GM12892 (cell line): Measurements from ENCODE around the gene L1CAM.

Source experiments
- DNase-seq: peaks from one replicate; pipeline ENCODE4 v3.0.0; 2011; ENCODE audit not compliant: insufficient read length
- FAIRE-seq: peaks from 2 replicates; lab custom pipeline; 2011; peaks lifted over from hg19 to GRCh38; lab: Jason Lieb, UNC
- POLR2A ChIP-seq: IDR thresholded peaks from 2 replicates; pipeline ENCODE4 v1.6.1; 2011; ENCODE audit warnings: low read depth, low read length, control low read depth
- POLR2AphosphoS5 ChIP-seq: IDR thresholded peaks from 2 replicates; pipeline ENCODE4 v1.6.1; 2011; ENCODE audit warnings: low read depth, low read length, control low read depth
- TAF1 ChIP-seq: IDR thresholded peaks from 2 replicates; pipeline ENCODE4 v1.6.1; 2011; ENCODE audit warnings: low read depth, mild to moderate bottlenecking, control low read depth, low read length, borderline replicate concordance

L1CAM gene

GRCh38 chrX:153864561-153865320, 21.2 kb downstream of the L1CAM start:
- TF ChIP-seq POLR2AphosphoS5 (no peak), POLR2A (no peak), TAF1 (no peak)
- no peak for FAIRE-seq
- peak; percentile 19 for DNase-seq

- FAIRE-seq: no peak
- TF ChIP-seq TAF1: no peak
- TF ChIP-seq POLR2AphosphoS5: no peak
- TF ChIP-seq POLR2A: no peak
- DNase-seq: peak; percentile 7
These were observed 21.9 kb downstream of the L1CAM start for GRCh38 chrX:153864101-153864500.

DNA sequence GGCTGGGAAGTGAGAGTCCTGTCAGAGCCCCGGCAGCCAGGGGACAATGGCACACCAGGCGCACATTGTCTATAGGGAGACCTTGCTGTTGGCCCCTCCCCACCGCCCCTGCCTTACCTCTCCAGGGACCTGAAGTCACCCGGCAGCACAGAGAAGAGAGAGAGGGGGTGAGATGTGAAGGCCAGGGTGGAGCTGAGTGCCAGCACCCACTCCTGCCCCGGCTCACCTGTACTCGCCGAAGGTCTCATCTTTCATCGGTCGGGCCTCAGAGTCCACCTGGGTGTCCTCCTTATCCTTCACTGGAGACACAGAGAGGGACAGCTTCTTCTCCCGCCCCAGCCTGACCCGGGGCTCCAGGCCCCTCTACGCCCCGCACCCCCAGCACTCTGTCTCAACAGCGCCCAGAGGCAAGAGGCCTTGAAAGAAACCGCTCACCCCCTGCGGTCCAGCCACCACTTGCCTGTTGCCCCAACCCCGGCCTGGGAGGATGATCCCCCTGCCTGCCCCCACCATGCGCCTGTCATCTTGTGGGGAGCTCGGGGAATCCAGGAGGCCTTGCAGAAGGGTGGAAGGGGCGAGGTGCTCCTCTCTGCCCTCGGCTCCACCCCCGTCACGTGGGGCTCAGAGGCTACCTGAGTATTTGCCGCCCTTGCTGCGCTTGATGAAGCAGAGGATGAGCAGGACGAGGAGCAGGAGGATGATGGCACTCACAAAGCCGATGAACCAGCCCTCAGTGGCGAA, 22.6 kb downstream of the L1CAM start:
- DNase-seq: peak; percentile 16
- TF ChIP-seq TAF1: no peak
- TF ChIP-seq POLR2A: no peak
- no peak for TF ChIP-seq POLR2AphosphoS5
- no peak for FAIRE-seq

- no peak for FAIRE-seq
- DNase-seq: peak; percentile 21
- TF ChIP-seq POLR2AphosphoS5 (no peak), POLR2A (no peak), TAF1 (no peak)
These were observed 23.4 kb downstream of the L1CAM start for GRCh38 chrX:153862369-153863250.

DNA sequence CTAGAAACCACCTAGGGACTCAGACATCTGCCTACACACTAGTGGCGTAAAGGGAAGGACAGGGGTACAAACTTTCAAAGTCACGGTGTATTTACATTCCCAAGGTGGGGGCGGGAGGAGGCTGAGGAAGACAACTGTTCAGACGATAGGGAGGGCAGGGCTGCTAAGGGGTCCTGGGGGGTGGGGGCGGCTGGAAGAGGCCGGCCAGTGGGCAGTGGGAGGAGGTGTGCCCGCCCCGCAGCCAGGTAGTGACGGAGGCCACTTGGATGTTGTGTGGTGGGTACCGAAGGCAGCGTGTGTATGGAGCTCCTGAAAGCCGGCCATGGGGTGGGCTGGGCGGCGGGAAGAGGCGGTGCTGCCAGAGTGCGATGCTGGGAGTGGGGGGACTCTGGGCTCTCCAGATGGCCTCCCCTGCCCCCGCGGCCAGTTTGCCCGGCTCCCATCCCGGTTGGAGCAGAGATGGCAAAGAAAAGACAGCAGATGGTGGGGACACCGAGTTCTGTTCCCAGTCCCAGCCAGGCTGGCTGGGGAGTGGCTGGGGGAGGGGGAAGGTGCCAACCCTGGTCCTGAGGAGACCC, 24.2 kb downstream of the L1CAM start:
- no peak for TF ChIP-seq POLR2A
- TF ChIP-seq TAF1: no peak
- no peak for TF ChIP-seq POLR2AphosphoS5
- no peak for FAIRE-seq
- DNase-seq: no peak

DNA sequence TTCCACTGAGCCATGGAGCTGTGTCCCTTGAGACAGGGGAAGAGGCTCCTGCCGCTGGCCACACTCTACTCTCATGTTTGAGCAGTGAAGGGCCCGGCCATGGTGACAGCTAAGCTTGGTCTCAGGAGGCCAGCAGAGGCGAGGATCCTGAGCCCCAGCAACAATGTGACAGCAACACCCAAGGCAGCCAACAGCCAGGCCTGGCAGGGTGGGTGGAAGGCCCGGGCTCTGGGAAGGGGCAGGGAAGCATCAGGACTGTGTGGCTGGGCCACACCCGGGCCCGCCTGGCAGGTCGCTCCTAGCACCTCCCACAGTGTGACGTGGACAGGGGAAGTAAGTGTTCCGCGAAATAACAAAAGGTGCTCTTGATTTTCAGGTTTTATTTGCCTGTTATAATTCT, 24.8 kb downstream of the L1CAM start:
- TF ChIP-seq TAF1 (no peak), POLR2A (no peak)
- DNase-seq (no peak), FAIRE-seq (no peak)

DNA sequence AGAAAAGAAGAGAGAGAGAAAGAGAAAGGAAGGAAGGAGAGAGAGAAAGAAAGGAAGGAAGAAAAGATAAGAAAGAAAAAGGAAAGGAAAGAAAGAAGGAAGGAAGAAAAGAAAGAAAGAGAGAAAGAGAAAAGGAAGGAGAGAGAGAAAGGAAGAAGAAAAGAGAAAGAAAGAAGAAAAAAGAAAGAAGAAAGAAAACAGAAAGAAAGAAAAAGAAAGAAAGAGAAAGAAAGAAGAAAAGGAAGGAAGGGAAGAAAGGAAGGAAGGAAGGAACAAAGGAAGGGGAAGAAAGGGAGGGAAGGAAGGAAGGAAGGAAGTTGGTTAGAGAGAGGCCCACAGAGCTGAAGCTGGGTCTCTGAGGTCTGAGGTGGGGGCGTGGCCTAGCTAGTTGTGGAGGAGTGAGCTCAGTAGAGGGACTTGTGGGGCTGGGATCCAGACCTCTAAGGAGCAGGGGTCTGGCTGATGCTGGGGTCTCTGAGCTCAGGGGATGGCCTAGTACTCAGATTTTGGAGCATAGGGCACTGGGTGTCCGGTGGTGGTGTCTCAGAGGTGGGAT, 28.5 kb downstream of the L1CAM start:
- FAIRE-seq (no peak), DNase-seq (no peak)
- TF ChIP-seq POLR2AphosphoS5: no peak
- no peak for TF ChIP-seq TAF1
- TF ChIP-seq POLR2A: no peak

GRCh38 chrX:153854702-153855101, 31.3 kb downstream of the L1CAM start:
- FAIRE-seq: no peak

GRCh38 chrX:153853902-153854267, 32.1 kb downstream of the L1CAM start:
- no peak for FAIRE-seq

More at GRCh38 chrX:153854702-153855101, 31.3 kb downstream of the L1CAM start:
- TF ChIP-seq TAF1 (no peak), POLR2AphosphoS5 (no peak), POLR2A (no peak)
- DNase-seq: no peak

DNA sequence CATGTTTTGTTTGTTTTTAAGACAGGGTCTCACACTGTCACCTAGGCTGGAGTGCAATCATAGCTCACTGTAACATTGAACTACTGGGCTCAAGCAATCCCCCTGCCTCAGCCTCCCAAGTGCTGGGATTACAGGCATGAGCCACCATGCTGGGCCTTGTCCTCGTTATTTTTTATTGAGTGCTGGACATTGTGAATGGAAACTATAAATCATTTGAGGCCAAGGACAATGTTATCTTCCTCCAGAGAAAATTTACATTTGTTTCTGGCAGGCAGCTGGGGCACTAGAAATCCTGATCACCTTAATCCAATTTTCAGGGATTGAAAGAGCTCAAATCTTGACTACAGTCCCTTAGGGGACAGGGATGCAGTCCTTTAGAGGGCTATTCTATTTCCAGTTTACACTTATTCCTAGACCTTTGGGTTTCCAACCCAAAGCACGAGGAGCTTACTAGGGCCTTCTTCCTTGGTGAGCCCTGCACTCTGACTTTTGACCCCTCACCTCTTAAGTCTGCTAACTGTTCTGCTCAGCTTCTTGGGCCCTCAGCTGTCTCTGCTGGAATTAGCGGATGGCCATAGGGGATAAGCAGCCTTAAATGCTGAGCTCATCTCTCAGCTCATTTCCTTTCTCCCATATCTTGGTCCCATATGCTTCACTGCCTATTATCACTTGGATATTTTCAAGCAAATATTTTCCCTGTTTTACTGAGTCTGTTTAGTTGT, 32.6 kb downstream of the L1CAM start:
- DNase-seq (no peak), FAIRE-seq (no peak)
- TF ChIP-seq TAF1 (no peak), POLR2AphosphoS5 (no peak), POLR2A (no peak)

More at GRCh38 chrX:153853902-153854267, 32.1 kb downstream of the L1CAM start:
- no peak for DNase-seq
- TF ChIP-seq POLR2A (no peak), TAF1 (no peak), POLR2AphosphoS5 (no peak)

DNA sequence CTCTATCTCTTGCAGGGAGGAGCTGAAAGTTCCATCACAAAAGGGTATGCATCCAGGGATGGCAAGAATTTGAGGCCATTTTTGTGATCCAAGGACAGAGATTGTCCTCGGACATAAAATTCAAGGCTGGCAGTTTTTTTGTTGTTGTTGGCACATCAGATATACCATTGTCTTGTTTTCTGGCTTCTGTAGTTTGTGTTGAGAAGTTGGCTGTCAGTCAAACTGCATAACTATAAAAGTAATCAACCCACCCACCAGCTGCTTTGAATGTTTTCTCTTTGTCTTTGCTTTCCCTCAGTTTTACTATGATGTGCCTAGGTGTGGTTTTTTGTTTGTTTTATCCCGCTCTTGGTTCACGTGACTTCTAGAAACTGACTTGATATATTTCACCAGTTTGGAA, 34.0 kb downstream of the L1CAM start:
- FAIRE-seq (no peak), DNase-seq (no peak)
- TF ChIP-seq TAF1 (no peak), POLR2A (no peak), POLR2AphosphoS5 (no peak)
